ENCODE measurements around the gene MRI1.

Gene MRI1

GRCh38 chr19:13761423-13761822 lies 2.9 kb upstream of the MRI1 start:
- H3K4me3 ChIP-seq: no peak overlapping the region
- peaks cover 0 to 21% (median 16%) of the 10 kb centered on the region in 4 donors for H3K4me1 ChIP-seq
- no peak overlapping the region for H3K27ac ChIP-seq
- intact Hi-C loops (cut with DNase I; ENCODE audit: low total_unique reads): no loop called here
- no peaks in the 10 kb centered on the region for H3K9me3 ChIP-seq
- no peak for DNase-seq
- H3K27me3 ChIP-seq: no peaks in the 10 kb centered on the region
- peaks cover 65 to 73% (median 71%) of the 10 kb centered on the region in 3 donors for H3K36me3 ChIP-seq
- TF ChIP-seq CTCF (IDR thresholded peaks at IDR 0.05): no peak

DNA sequence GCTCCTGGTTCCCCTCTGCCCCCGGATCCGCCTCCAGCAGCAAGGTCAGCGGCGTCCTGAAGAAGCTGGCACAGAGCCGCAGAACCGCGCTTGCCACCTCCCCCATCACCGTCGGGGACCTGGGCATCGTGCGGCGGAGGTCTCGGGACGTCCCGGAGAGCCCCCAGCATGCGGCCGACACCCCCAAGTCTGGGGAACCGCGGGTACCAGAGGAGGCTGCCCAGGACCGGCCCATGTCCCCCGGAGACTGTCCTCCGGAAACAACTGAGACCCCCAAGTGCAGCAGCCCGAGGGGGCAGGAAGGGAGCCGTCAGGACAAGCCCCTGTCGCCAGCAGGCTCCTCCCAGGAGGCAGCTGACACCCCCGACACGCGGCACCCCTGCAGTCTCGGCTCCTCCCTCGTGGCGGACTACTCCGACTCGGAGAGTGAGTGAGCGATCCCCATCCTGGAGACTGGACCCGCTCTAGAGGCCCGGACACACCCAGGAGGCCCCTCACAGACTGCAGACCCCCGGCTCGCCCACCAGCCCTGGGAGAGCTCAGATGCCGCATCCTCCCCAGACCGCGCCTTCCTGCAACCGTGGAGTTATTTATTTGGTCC lies 1.6 kb upstream of the MRI1 start:
- Histone ChIP-seq H3K27me3 (no peaks in the 10 kb centered on the region), H3K4me3 (no peak overlapping the region), H3K4me1 (peaks cover 0 to 23% (median 16%) of the 10 kb centered on the region in 4 donors), H3K36me3 (peaks cover 52 to 63% (median 58%) of the 10 kb centered on the region in 3 donors), H3K27ac (no peak overlapping the region), H3K9me3 (no peaks in the 10 kb centered on the region)
- no peak for TF ChIP-seq CTCF (IDR thresholded peaks at IDR 0.05)
- DNase-seq: no peak
- intact Hi-C loops (cut with DNase I; ENCODE audit: low total_unique reads): no loop called here

GRCh38 chr19:13763265-13763664 lies 1.1 kb upstream of the MRI1 start:
- Histone ChIP-seq H3K9me3 (no peaks in the 10 kb centered on the region), H3K27ac (no peak overlapping the region), H3K4me3 (no peak overlapping the region), H3K27me3 (no peaks in the 10 kb centered on the region), H3K36me3 (peaks cover 47 to 62% (median 57%) of the 10 kb centered on the region in 3 donors), H3K4me1 (peaks cover 0 to 23% (median 16%) of the 10 kb centered on the region in 4 donors)
- no peak for DNase-seq
- TF ChIP-seq CTCF (IDR thresholded peaks at IDR 0.05): no peak
- intact Hi-C loops (cut with DNase I; ENCODE audit: low total_unique reads): no loop called here

- no peak for DNase-seq
- TF ChIP-seq CTCF (IDR thresholded peaks at IDR 0.05): no peak
- H3K27me3 ChIP-seq: no peaks in the 10 kb centered on the region
- intact Hi-C loops (cut with DNase I; ENCODE audit: low total_unique reads): no loop called here
- H3K36me3 ChIP-seq: peaks cover 45 to 62% (median 57%) of the 10 kb centered on the region in 3 donors
- H3K27ac ChIP-seq: peak overlapping the region; percentile 83 to 84
- peaks cover 0 to 23% (median 16%) of the 10 kb centered on the region in 4 donors for H3K4me1 ChIP-seq
- H3K4me3 ChIP-seq: peak overlapping the region; percentile 66 to 89
- no peaks in the 10 kb centered on the region for H3K9me3 ChIP-seq
Observed at GRCh38 chr19:13764821-13765394, 586 bp downstream of the MRI1 start.

- H3K4me1 ChIP-seq: peaks cover 0 to 23% (median 16%) of the 10 kb centered on the region in 4 donors
- peaks cover 40 to 62% (median 57%) of the 10 kb centered on the region in 3 donors for H3K36me3 ChIP-seq
- peak overlapping the region; percentile 83 to 84 for H3K27ac ChIP-seq
- H3K4me3 ChIP-seq: peak overlapping the region; percentile 66 to 89
- H3K27me3 ChIP-seq: no peaks in the 10 kb centered on the region
- intact Hi-C loops (cut with DNase I; ENCODE audit: low total_unique reads): no loop called here
- no peak for DNase-seq
- no peak for TF ChIP-seq CTCF (IDR thresholded peaks at IDR 0.05)
- no peaks in the 10 kb centered on the region for H3K9me3 ChIP-seq
Observed at GRCh38 chr19:13765395-13766094, 1.2 kb downstream of the MRI1 start.

All from tibial artery (tissue), 4 donors.